Upper lobe of left lung (tissue), 4 donors: ENCODE data around the gene TLCD2.

Source experiments
- POLR2A ChIP-seq, 4 donors: fragments of 450-650 bp; IDR thresholded peaks; one replicate each; pipeline ENCODE4 v1.5.1; 2016 to 2017; ENCODE audit warnings: antibody characterized with exemption in 4 of 4, mild to moderate bottlenecking in 2 of 4
- POLR2AphosphoS5 ChIP-seq, 2 donors: sonication (generic); formaldehyde crosslinking; IDR thresholded peaks; one replicate each; pipeline ENCODE4 v1.5.1; 2017; ENCODE audit warnings: antibody characterized with exemption in 2 of 2
- TF ChIP-seq, protein P1 (sequence below), 6 experiments: fragments of 450-650 bp in 4 of 6; fragments of 200-600 bp in 2 of 6; sonication (generic) in 2 of 6; IDR thresholded peaks; one replicate each; pipeline ENCODE4 v1.5.1; 2016 to 2019; ENCODE audit warnings: antibody characterized with exemption in 6 of 6

DNA sequence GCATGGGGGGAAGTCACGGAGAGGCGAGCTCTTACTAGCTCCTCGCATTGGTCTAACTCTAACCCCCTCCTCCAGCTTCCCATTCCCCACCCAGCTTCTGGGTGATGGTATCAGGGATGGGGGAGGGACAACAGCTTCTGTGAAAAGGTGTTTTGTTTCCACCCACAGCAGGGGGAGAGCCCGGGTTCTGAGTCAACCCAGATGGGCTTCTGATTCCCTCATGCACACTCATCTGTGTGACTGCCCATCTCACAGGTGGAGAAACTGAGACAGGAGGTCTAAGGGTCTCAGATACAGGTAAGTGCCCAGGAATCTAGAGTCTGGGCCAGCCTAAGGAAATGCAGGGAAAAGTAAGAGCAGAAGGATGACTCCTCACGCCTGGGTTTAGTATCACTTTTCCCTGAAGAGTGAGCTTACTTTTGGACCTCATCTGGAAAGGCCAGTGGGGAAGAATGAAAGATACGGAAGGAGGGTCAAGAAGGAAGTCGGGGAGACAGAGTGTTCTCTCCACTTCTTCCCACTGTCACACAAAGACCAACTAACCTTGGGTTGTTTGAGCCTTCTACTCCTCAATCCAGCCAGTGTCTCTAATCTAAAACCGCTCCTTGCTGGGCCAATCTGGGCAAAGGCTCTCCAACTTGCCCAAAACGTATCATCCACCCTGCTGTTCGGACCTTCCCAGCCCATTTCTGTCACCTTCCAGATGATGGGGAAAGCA lies 3.1 kb upstream of the TLCD2 start:
- no peak for TF ChIP-seq POLR2AphosphoS5 (IDR thresholded peaks at IDR 0.05)
- TF ChIP-seq POLR2A (IDR thresholded peaks at IDR 0.05), result no peak
- TF ChIP-seq, protein P1, sequence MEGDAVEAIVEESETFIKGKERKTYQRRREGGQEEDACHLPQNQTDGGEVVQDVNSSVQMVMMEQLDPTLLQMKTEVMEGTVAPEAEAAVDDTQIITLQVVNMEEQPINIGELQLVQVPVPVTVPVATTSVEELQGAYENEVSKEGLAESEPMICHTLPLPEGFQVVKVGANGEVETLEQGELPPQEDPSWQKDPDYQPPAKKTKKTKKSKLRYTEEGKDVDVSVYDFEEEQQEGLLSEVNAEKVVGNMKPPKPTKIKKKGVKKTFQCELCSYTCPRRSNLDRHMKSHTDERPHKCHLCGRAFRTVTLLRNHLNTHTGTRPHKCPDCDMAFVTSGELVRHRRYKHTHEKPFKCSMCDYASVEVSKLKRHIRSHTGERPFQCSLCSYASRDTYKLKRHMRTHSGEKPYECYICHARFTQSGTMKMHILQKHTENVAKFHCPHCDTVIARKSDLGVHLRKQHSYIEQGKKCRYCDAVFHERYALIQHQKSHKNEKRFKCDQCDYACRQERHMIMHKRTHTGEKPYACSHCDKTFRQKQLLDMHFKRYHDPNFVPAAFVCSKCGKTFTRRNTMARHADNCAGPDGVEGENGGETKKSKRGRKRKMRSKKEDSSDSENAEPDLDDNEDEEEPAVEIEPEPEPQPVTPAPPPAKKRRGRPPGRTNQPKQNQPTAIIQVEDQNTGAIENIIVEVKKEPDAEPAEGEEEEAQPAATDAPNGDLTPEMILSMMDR (IDR thresholded peaks at IDR 0.05), result no peak
